ENCODE measurements around the gene DLG4. TPM values are rescaled to one million over a fixed set of nuclear protein-coding genes. Genes with fewer than 3 reads are reported as not detected.

Gene DLG4
- total RNA-seq, 4 donors from 2014 or later = 2.9 to 12.7 (median 3.2) TPM

DNA sequence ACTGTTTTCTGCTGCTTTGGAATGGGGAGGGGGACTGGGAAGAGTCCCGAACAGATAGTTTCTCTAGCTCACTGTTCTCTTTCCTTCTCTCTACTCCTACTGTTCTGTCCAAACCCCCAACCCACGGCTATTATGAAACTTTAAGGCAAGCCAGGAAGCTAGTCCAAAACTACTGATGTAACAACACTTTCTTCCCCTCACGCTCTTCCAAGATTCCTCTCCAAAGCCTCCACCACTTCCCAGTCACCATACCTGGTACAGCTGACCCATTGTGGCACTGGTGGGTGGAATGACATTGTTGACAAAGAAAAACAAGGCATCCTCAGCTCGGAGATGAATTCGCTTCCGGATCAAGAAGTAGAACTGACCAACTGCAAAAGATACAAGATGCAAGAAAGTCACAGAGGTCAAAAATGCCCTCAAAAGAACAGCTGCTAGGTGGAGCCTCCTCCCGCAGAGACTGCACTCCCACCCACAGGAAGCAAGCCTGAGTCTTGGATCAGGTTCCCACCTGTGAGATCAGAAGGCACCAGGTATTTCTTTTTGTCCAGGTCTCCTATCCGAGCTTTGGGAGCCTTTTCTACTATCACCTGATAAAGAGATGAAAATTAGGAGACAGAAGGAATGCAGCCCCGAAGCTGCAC is 21.6 kb upstream of the DLG4 start:
- Histone ChIP-seq H3K4me1 (peaks cover 42% of the 10 kb centered on the region), H3K9me3 (no peaks in the 10 kb centered on the region), H3K36me3 (peaks cover 35% of the 10 kb centered on the region), H3K4me3 (peak overlapping the region; percentile 97), H3K27me3 (no peaks in the 10 kb centered on the region), H3K27ac (peak overlapping the region; percentile 98)
- WGBS = 34% methylated on average over 9 of the region's 9 CpGs
- no peak for TF ChIP-seq POLR2AphosphoS5 (IDR thresholded peaks at IDR 0.05)
- no peak for TF ChIP-seq POLR2A (IDR thresholded peaks at IDR 0.05)
- no peak for TF ChIP-seq EP300 (IDR thresholded peaks at IDR 0.05)
- no peak for TF ChIP-seq CTCF (IDR thresholded peaks at IDR 0.05)
- DNase-seq (ENCODE audit: low spot score in 2 of 2) = no peak

DNA sequence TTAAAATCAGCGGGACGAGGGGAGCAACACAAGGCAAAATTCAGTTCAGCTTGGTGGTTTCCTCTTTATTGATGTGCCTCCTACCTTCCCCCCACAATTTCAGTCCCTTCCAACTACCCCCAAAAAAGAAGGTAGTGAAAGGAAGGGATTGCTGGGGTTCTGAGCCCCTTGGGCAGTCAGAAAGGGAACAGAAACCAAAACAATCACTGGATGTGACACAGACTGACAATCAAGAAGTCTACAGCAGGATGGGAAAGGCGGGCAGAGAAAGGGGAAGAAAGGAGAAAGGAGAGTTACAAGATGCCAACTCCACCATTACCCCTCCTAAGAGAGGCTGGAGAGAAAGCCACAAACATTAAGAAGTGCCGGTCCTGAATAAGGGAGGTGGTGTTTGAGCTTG is 20.7 kb upstream of the DLG4 start:
- peak overlapping the region; percentile 98 for H3K27ac ChIP-seq
- H3K9me3 ChIP-seq = no peaks in the 10 kb centered on the region
- peak overlapping the region; percentile 97 for H3K4me3 ChIP-seq
- H3K27me3 ChIP-seq = no peaks in the 10 kb centered on the region
- peaks cover 26% of the 10 kb centered on the region for H3K36me3 ChIP-seq
- H3K4me1 ChIP-seq = peaks cover 51% of the 10 kb centered on the region
- 79% methylated on average over 4 of the region's 4 CpGs for WGBS
- TF ChIP-seq EP300 (IDR thresholded peaks at IDR 0.05) (no peak), POLR2AphosphoS5 (IDR thresholded peaks at IDR 0.05) (no peak), POLR2A (IDR thresholded peaks at IDR 0.05) (no peak), CTCF (IDR thresholded peaks at IDR 0.05) (no peak)
- DNase-seq (ENCODE audit: low spot score in 2 of 2) = no peak

- Histone ChIP-seq H3K4me3 (peak within 1 kb of the TSS; percentile 97), H3K27me3 (no peaks in the 10 kb centered on the region), H3K36me3 (peaks cover 16% of the 10 kb centered on the region), H3K27ac (peak within 1 kb of the TSS; percentile 95), H3K4me1 (peaks cover 60% of the 10 kb centered on the region), H3K9me3 (no peaks in the 10 kb centered on the region)
- TF ChIP-seq POLR2A (IDR thresholded peaks at IDR 0.05) (no peak), POLR2AphosphoS5 (IDR thresholded peaks at IDR 0.05) (peak in 2 of 3 donors; percentile 87 to 91)
- under 1% methylated on average over 69 of the region's 72 CpGs for WGBS
- DNase-seq (ENCODE audit: low spot score in 2 of 2) = peak; percentile 99 to 100
Measured at GRCh38 chr17:7239091-7240027, 19.7 kb upstream of the DLG4 start, which contains the start of gene PHF23. Gene PHF23, minus strand, starts transcription at chr17:7239457. Its CDS starts 178 bp downstream, at chr17:7239279.

- Histone ChIP-seq H3K4me3 (peak overlapping the region; percentile 97), H3K4me1 (peaks cover 60% of the 10 kb centered on the region), H3K27me3 (no peaks in the 10 kb centered on the region), H3K36me3 (peaks cover 9% of the 10 kb centered on the region), H3K9me3 (no peaks in the 10 kb centered on the region), H3K27ac (peak overlapping the region; percentile 95)
- WGBS = 1% methylated on average over 34 of the region's 39 CpGs
- DNase-seq (ENCODE audit: low spot score in 2 of 2) = no peak
- TF ChIP-seq CTCF (IDR thresholded peaks at IDR 0.05) (no peak), POLR2A (IDR thresholded peaks at IDR 0.05) (no peak), EP300 (IDR thresholded peaks at IDR 0.05) (no peak), POLR2AphosphoS5 (IDR thresholded peaks at IDR 0.05) (no peak)
Measured at GRCh38 chr17:7238420-7239090, 18.9 kb upstream of the DLG4 start.

DNA sequence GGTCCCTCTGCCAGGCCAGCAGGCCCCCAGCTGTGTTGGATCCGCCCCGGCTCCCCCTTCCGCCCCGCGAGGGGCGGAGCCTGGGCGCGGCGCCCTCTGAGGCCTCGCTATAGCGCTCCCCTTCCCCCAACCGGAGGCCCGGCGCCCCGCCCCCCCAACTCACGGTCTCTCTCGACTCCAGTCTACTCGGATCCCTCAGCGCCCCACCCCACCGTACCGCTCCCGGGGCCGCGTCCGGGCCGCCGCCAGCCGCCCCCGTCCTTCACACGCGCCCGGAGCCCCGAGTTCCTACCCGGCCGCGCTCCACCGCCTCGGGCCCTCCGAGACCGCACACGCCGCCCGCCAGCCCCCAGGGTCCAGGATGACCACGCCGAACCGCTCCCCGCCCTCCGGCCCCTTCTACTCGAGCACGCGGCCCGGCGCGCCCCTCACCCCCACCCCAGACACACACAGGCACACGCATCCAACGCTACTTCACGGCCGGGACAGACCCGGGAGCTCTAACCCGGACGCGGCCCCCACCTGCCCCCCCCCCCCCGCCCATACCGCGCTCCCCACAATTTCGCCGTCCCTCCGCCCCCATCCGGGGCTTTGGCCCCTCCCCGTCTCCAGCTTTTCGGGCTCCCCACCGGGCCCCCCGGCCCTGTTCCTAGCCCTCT is 18.3 kb upstream of the DLG4 start:
- TF ChIP-seq CTCF (IDR thresholded peaks at IDR 0.05) (no peak), EP300 (IDR thresholded peaks at IDR 0.05) (no peak), POLR2A (IDR thresholded peaks at IDR 0.05) (no peak), POLR2AphosphoS5 (IDR thresholded peaks at IDR 0.05) (no peak)
- peak; percentile 88 to 90 for DNase-seq (ENCODE audit: low spot score in 2 of 2)
- Histone ChIP-seq H3K27ac (peak overlapping the region; percentile 95), H3K27me3 (no peaks in the 10 kb centered on the region), H3K36me3 (peaks cover 9% of the 10 kb centered on the region), H3K9me3 (no peaks in the 10 kb centered on the region), H3K4me1 (peaks cover 62% of the 10 kb centered on the region), H3K4me3 (peak overlapping the region; percentile 97)
- under 1% methylated on average over 17 of the region's 73 CpGs for WGBS

Measured in suprapubic skin (tissue), 4 donors.